ENCODE measurements around the gene PRKD1. TPM values are rescaled to one million over a fixed set of nuclear protein-coding genes. Genes with fewer than 3 reads are reported as not detected.

PRKD1 gene
- total and polyA plus RNA-seq, 10 donors: 1.0 to 8.9 (median 4.5) TPM

DNA sequence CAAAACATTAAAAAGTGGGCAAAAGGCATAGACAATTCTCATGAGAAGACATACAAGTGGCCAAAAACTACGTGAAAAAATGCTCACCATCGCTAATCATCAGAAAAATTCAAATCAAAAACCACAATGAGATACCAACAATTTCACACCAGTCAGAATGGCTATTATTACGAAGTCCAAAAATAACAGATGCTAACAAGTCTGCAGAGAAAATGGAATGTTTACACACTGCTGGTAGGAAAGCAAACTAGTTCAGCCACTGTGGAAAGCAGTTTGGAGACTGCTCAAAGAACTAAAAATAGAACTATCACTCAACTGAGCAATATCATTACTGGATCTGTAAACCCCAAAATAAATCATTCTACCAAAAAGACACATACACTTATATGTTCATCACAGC lies 76.2 kb downstream of the PRKD1 start:
- Histone ChIP-seq H3K9me3 (peaks cover 0 to 60% (median 42%) of the 10 kb centered on the region in 8 donors), H3K27ac (no peak overlapping the region), H3K4me3 (no peak overlapping the region), H3K36me3 (no peaks in the 10 kb centered on the region), H3K4me1 (no peaks in the 10 kb centered on the region), H3K27me3 (replicated peaks in 1 of 7) (no peaks in the 10 kb centered on the region)
- no peak for DNase-seq
- no peak for TF ChIP-seq POLR2A (IDR thresholded peaks at IDR 0.05)
- TF ChIP-seq, protein P1, sequence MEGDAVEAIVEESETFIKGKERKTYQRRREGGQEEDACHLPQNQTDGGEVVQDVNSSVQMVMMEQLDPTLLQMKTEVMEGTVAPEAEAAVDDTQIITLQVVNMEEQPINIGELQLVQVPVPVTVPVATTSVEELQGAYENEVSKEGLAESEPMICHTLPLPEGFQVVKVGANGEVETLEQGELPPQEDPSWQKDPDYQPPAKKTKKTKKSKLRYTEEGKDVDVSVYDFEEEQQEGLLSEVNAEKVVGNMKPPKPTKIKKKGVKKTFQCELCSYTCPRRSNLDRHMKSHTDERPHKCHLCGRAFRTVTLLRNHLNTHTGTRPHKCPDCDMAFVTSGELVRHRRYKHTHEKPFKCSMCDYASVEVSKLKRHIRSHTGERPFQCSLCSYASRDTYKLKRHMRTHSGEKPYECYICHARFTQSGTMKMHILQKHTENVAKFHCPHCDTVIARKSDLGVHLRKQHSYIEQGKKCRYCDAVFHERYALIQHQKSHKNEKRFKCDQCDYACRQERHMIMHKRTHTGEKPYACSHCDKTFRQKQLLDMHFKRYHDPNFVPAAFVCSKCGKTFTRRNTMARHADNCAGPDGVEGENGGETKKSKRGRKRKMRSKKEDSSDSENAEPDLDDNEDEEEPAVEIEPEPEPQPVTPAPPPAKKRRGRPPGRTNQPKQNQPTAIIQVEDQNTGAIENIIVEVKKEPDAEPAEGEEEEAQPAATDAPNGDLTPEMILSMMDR (IDR thresholded peaks at IDR 0.05 in 8 of 11, conservative IDR thresholded peaks at IDR 0.05 in 3 of 11): no peak
- no peak for TF ChIP-seq POLR2AphosphoS5 (IDR thresholded peaks at IDR 0.05)
- WGBS, 5 donors: 81 to 93% (median 88%) methylated on average over 3 of the region's 3 CpGs
- intact Hi-C loops (cut with DNase I; ENCODE audit: low total_unique reads): no loop called here

DNA sequence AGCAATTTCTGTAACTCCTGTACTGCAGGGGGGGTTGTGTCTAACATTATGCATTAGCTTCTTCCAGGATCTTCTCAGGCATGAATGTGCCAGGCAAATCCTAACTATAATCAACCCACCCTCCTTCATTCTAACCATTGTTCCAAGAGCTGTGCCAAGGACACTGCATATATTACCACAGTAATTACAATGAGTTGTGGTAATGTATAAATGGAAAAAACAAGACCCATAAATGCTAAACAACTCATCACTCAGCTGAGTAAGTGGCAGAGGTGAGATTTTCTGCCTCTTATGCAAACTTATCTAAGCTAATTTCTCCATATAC lies 80.6 kb downstream of the PRKD1 start:
- no peak for DNase-seq
- H3K4me3 ChIP-seq: no peak overlapping the region
- no peak overlapping the region for H3K27ac ChIP-seq
- TF ChIP-seq POLR2A (IDR thresholded peaks at IDR 0.05) (no peak), POLR2AphosphoS5 (IDR thresholded peaks at IDR 0.05) (no peak)
- TF ChIP-seq, protein P1 (IDR thresholded peaks at IDR 0.05 in 8 of 11, conservative IDR thresholded peaks at IDR 0.05 in 3 of 11): no peak
- H3K36me3 ChIP-seq: no peaks in the 10 kb centered on the region
- H3K4me1 ChIP-seq: no peaks in the 10 kb centered on the region
- no peaks in the 10 kb centered on the region for H3K27me3 ChIP-seq (replicated peaks in 1 of 7)
- intact Hi-C loops (cut with DNase I; ENCODE audit: low total_unique reads): no loop called here
- peaks cover 0 to 31% (median 9%) of the 10 kb centered on the region in 8 donors for H3K9me3 ChIP-seq

DNA sequence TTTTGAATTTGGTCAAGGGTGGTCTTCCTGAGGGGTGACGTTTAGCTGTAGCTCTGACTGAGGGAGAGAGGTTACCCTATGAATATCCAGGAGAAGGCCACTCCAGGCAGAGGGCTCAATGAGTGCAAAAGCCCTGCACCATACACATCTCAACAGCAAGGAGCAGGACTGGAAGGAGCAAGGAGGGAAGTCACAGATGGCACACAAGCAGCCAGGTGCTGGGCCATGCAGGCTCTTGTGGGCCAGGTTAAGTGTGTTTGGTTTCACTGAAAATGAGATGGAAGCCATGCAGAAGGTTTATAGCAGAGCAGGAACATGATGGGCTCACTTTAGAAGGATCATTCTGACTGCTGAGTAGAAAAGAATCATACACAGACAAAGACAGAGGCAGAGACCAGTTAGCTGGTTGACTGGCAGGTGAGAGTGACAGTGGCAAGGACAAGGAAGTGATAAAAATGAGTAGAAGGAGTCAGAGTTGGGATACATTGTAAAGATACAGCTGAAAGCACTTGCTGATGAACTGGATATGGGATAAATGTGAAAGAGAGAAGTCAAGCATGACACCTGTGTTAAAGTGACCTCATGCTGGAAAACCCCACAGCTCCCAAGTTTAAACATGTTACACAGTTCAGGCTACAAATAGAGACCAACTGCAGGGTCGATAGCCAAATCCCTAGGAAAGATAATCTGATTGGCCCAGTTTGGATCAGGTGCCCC lies 81.2 kb downstream of the PRKD1 start:
- WGBS, 5 donors: 54 to 68% (median 62%) methylated on average over 2 of the region's 2 CpGs
- H3K27me3 ChIP-seq (replicated peaks in 1 of 7): no peaks in the 10 kb centered on the region
- peaks cover under 1 to 31% (median 8%) of the 10 kb centered on the region in 8 donors for H3K9me3 ChIP-seq
- intact Hi-C loops (cut with DNase I; ENCODE audit: low total_unique reads): no loop called here
- H3K4me3 ChIP-seq: no peak overlapping the region
- DNase-seq: no peak
- H3K36me3 ChIP-seq: no peaks in the 10 kb centered on the region
- no peaks in the 10 kb centered on the region for H3K4me1 ChIP-seq
- no peak overlapping the region for H3K27ac ChIP-seq
- TF ChIP-seq, protein P1 (IDR thresholded peaks at IDR 0.05 in 8 of 11, conservative IDR thresholded peaks at IDR 0.05 in 3 of 11): no peak
- TF ChIP-seq POLR2A (IDR thresholded peaks at IDR 0.05): no peak
- TF ChIP-seq POLR2AphosphoS5 (IDR thresholded peaks at IDR 0.05): no peak

DNA sequence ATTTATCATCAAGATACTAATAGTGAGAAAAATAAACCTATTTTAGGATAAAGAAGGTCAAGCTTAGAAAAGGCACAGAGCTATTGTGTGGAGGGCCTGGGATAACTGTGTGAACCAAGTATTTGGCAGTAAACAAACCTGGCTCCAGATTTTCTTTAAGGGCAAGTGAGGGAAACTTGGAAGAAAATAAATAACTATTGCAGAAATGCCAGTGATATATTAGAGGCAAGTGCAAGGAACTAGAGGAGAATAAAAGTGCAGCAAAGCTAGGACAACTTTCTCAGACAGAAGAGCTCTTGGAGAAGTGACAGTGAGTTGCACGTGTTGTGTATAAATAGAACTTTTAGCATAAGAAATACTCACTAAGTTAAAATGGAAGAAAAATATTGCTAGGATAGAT lies 83.7 kb downstream of the PRKD1 start:
- Histone ChIP-seq H3K27me3 (replicated peaks in 1 of 7) (no peaks in the 10 kb centered on the region), H3K36me3 (peaks cover 0 to 5% (median 0%) of the 10 kb centered on the region in 6 donors), H3K27ac (no peak overlapping the region), H3K4me1 (no peaks in the 10 kb centered on the region), H3K4me3 (no peak overlapping the region), H3K9me3 (peaks cover 14 to 47% (median 32%) of the 10 kb centered on the region in 8 donors)
- TF ChIP-seq POLR2AphosphoS5 (IDR thresholded peaks at IDR 0.05) (no peak), POLR2A (IDR thresholded peaks at IDR 0.05) (no peak)
- TF ChIP-seq, protein P1 (IDR thresholded peaks at IDR 0.05 in 8 of 11, conservative IDR thresholded peaks at IDR 0.05 in 3 of 11): no peak
- intact Hi-C loops (cut with DNase I; ENCODE audit: low total_unique reads): no loop called here
- WGBS, 5 donors: 76 to 93% (median 86%) methylated on average over 1 of the region's 1 CpG
- no peak for DNase-seq

Measured in spleen (tissue), 11 donors.